Prostate gland (tissue), 1 donor: ENCODE data around the gene GIT2.

Experiments
- POLR2A ChIP-seq: fragments of 450-650 bp; IDR thresholded peaks from one replicate; pipeline ENCODE4 v1.6.1; 2016; ENCODE audit warnings: antibody characterized with exemption, mild to moderate bottlenecking
- POLR2AphosphoS5 ChIP-seq: sonication (generic); formaldehyde crosslinking; IDR thresholded peaks from one replicate; pipeline ENCODE4 v1.6.1; 2017; ENCODE audit warnings: antibody characterized with exemption

DNA sequence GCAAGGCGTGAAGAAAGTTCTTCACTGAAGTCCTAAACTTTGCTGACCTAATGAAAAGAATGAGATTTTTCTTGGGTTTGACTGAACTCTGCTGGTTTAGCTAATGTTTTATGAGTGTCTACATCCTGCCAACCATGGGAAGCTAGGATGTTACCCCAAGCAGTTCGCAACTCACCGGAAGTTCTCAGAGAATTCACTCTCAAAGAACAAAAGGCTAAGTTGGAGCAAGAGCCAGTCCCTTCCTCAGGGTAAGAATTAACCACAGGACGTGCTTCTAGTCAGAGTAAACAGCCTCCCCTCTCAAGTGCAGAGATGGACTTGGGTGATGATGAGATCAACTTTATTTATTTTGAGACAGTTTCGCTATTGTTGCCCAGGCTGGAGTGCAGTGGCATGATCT lies 58.8 kb downstream of the GIT2 start:
- no peak for TF ChIP-seq POLR2AphosphoS5
- TF ChIP-seq POLR2A: no peak
